Measurements from ENCODE around the gene ANKRD18B.
"Not testable (repeated sequence)": the region's sequence is repeated elsewhere in the genome, so short reads cannot be mapped to it uniquely, and the experiment has no call there.

The ANKRD18B gene

GRCh38 chr9:33611358-33611757, 87.3 kb downstream of the ANKRD18B start:
- Histone ChIP-seq H3K4me3 (ENCODE audit: low read depth, low read length) (no peak overlapping the region), H3K27ac (ENCODE audit: extremely low read depth, low read depth, low read length) (no peak overlapping the region), H3K4me1 (ENCODE audit: control insufficient read depth, insufficient read depth, low read length) (no peaks in the 10 kb centered on the region), H3K36me3 (ENCODE audit: control insufficient read depth in 2 of 2, insufficient read depth in 1 of 2, low read length in 2 of 2) (no peaks in the 10 kb centered on the region), H3K9me3 (ENCODE audit: control insufficient read depth, insufficient read depth, low read depth, low read length) (no peaks in the 10 kb centered on the region)
- ChIA-PET CTCF (interaction anchor here (0.7 to 1.3 kb wide), 4 partner anchors 13 to 158 kb away, joined by 3 to 5 read pairs (median 4); no protein-coding TSS in a partner anchor), POLR2A (no interaction called here)
- TF ChIP-seq ZNF785 (tag by site-specific recombination; IDR thresholded peaks at IDR 0.05) (no peak), ZNF548 (tag by site-specific recombination; IDR thresholded peaks at IDR 0.05) (no peak), YY1 (tag by site-specific recombination; IDR thresholded peaks at IDR 0.05) (no peak), ZNF544 (tag by site-specific recombination; IDR thresholded peaks at IDR 0.05) (no peak)

- H3K4me1 ChIP-seq (ENCODE audit: control insufficient read depth, insufficient read depth, low read length); H3K9me3 ChIP-seq (ENCODE audit: control insufficient read depth, insufficient read depth, low read depth, low read length); POLR2A ChIA-PET; H3K27ac ChIP-seq (ENCODE audit: extremely low read depth, low read depth, low read length); H3K4me3 ChIP-seq (ENCODE audit: low read depth, low read length); H3K36me3 ChIP-seq (ENCODE audit: control insufficient read depth in 2 of 2, insufficient read depth in 1 of 2, low read length in 2 of 2): not testable (repeated sequence)
- CTCF ChIA-PET: interaction anchor here (0.8 to 1.3 kb wide), 3 partner anchors 12 to 142 kb away, joined by 3 to 4 read pairs (median 3); no protein-coding TSS in a partner anchor
Measured at GRCh38 chr9:33612410-33612809, 88.4 kb downstream of the ANKRD18B start.

- no peaks in the 10 kb centered on the region for H3K36me3 ChIP-seq (ENCODE audit: control insufficient read depth in 2 of 2, insufficient read depth in 1 of 2, low read length in 2 of 2)
- H3K27ac ChIP-seq (ENCODE audit: extremely low read depth, low read depth, low read length): no peak overlapping the region
- CTCF ChIA-PET: no interaction called here
- no peaks in the 10 kb centered on the region for H3K4me1 ChIP-seq (ENCODE audit: control insufficient read depth, insufficient read depth, low read length)
- H3K9me3 ChIP-seq (ENCODE audit: control insufficient read depth, insufficient read depth, low read depth, low read length): no peaks in the 10 kb centered on the region
- H3K4me3 ChIP-seq (ENCODE audit: low read depth, low read length): no peak overlapping the region
- POLR2A ChIA-PET: no interaction called here
- TF ChIP-seq ZNF426 (tag by site-specific recombination; IDR thresholded peaks at IDR 0.05): no peak
Measured at GRCh38 chr9:33614001-33614687, 90.1 kb downstream of the ANKRD18B start.

- CTCF ChIA-PET: interaction anchor here (0.6 to 15.9 kb wide), 12 partner anchors 19 to 566 kb away, joined by 3 to 581 read pairs (median 3); no protein-coding TSS in a partner anchor
- H3K4me3 ChIP-seq (ENCODE audit: low read depth, low read length); POLR2A ChIA-PET: not testable (repeated sequence)
Measured at GRCh38 chr9:33618370-33618769, 94.3 kb downstream of the ANKRD18B start.

GRCh38 chr9:33619666-33620404, 95.8 kb downstream of the ANKRD18B start:
- Histone ChIP-seq H3K36me3 (ENCODE audit: control insufficient read depth in 2 of 2, insufficient read depth in 1 of 2, low read length in 2 of 2) (no peaks in the 10 kb centered on the region), H3K4me1 (ENCODE audit: control insufficient read depth, insufficient read depth, low read length) (no peaks in the 10 kb centered on the region; the same call in 1 of the 2 replicates), H3K9me3 (ENCODE audit: control insufficient read depth, insufficient read depth, low read depth, low read length) (no peaks in the 10 kb centered on the region), H3K27ac (ENCODE audit: extremely low read depth, low read depth, low read length) (no peak overlapping the region), H3K4me3 (ENCODE audit: low read depth, low read length) (no peak overlapping the region)
- CTCF ChIA-PET: interaction anchor here (0.6 to 15.9 kb wide), 16 partner anchors 11 to 1241 kb away, joined by 3 to 581 read pairs (median 3); no protein-coding TSS in a partner anchor
- POLR2A ChIA-PET: no interaction called here
- TF ChIP-seq ATF2 (tag by site-specific recombination; IDR thresholded peaks at IDR 0.05; ENCODE audit: low read depth): peak; percentile 33; the same call in 1 of the 2 replicates
- no peak for TF ChIP-seq BCL6B (tag by site-specific recombination; IDR thresholded peaks at IDR 0.05)
- 0 out of 2 replicates have a peak, but pooled peaks have one; percentile 44 for TF ChIP-seq ZNF558 (tag by site-specific recombination; IDR thresholded peaks at IDR 0.05)

More at GRCh38 chr9:33618370-33618769, 94.3 kb downstream of the ANKRD18B start:
- H3K4me1 ChIP-seq (ENCODE audit: control insufficient read depth, insufficient read depth, low read length); H3K36me3 ChIP-seq (ENCODE audit: control insufficient read depth in 2 of 2, insufficient read depth in 1 of 2, low read length in 2 of 2); H3K27ac ChIP-seq (ENCODE audit: extremely low read depth, low read depth, low read length); H3K9me3 ChIP-seq (ENCODE audit: control insufficient read depth, insufficient read depth, low read depth, low read length): not testable (repeated sequence)

Measured in HEK293 (cell line).